ENCODE results near the gene AP3B2.
A peak's percentile ranks its signal among the peaks of the same experiment; 100 is the strongest.
"Not testable (repeated sequence)": the region's sequence is repeated elsewhere in the genome, so short reads cannot be mapped to it uniquely, and the experiment has no call there.

AP3B2 gene

DNA sequence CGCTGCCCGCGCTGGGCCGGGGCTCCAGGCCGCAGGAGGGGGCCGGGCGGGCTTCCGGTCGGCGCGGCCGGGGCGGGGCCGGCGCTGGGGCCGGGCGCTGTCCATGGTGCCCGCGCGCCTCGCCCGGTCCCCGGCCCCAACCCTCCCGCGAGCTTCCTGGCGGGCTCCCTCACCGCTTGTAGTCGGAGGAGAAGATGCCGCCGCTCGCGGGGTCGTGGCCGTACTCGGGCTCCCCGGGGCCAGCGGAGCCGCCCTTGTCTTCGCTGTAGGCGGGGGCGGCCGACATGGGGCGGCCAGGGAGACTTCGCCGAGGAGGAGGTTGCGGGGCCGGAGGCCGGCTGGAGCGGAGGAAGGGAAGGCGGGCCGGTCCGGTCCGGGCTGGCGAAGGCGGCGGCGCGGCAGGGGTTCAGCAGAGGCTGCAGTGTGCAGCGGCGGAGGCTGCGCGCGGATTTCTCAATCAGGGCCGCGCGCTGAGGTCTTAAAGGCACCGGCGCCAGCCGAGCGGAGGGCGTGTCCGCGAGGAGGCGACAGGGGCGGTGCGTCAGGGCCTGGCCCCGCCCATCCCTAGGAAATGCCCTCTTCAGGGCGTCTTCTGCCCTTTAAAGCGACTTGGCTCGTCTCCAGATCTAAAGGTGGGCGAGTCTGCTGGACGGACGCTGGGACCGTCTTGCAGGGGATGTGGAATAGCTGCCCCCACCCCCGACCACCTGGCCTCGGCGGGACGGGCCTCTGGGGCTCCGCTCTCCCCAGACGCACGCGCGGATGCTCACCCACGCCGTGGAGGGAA lies at the start of gene AP3B2:
AP3B2 (minus strand) TSS at position 455 of the 787 bp plus-strand sequence; CDS start at position 286, 169 bp downstream.
- peak; percentile 32 for DNase-seq (ENCODE audit: low read depth)

DNA sequence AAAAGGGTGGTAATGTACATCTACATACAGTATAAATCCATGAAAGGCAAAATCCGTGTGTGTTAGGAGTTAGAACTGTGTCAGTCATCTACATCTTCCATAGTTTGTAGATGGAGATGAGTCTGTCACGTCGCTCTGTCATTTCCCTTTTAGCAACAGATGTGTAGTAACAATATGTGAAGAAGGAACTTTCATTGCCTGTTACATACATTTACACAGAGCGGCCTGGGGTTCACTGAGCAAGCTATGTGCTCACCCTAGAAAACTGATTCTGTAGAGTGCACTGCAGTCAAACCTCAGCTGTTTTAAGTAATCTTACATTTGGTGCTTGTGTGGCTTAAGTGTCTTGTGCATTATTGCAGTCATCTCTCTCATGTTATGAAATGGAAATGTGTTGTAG lies 41.6 kb upstream of the AP3B2 start:
- DNase-seq (ENCODE audit: low read depth): no peak

DNA sequence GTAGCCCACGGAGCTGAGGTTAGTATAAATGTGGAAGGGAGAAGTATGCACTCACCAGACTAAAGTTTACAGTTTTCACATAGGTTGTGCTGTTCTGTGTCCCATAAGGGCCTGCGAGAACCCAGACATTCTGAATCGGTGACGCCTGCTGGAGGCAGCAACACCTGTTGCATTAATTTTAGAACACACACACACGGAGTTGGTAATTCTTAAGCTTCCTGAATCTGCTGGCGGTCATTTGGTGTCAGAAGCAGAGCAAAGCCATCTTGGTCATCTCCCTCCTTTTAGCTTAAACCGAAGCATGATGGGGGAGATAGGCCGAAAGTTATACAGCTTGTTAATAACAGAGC lies 41.1 kb upstream of the AP3B2 start:
- no peak for DNase-seq (ENCODE audit: low read depth)

DNA sequence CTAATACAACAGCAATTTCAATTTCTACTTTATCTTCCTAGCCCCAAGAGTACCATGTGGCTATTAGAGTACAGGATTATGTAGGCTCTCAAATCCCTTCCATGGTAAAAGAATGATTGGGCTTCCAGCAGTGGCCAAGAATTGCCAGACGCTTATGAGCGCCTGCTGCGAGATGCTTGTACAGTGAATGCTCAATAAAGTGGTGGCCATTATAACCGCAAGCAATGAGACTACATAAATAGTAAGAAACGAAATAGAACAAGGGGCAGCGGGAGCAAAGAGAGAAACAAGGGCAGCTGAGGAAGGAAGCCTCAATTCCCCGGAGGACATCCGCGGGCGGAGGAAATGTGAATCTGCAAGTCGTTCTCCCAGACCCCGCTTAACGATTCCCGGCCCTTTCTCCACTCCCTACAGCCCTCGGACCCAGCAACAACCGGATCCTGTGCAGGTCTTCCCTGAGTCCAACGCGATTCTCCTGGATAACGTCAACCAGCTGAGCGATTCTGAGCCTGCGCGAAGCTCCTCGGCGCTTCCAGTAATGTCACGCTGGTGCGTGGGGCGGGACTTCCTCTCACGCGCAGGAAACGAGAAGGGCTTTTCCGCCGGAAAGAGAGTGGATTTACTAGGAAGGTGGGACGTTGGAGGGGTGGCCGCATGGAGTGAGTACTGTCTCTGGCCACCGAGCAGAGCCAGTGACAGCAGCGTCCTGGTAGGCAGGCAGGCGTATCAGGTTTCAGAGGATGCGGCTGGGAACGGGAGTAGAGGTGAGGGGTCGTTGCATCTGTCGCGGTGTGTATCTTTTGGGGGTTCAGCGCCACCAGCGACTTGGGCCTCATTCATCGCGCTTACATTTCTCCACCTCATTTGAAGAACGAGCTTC lies 40.5 kb upstream of the AP3B2 start:
- DNase-seq (ENCODE audit: low read depth): peak; percentile 72

DNA sequence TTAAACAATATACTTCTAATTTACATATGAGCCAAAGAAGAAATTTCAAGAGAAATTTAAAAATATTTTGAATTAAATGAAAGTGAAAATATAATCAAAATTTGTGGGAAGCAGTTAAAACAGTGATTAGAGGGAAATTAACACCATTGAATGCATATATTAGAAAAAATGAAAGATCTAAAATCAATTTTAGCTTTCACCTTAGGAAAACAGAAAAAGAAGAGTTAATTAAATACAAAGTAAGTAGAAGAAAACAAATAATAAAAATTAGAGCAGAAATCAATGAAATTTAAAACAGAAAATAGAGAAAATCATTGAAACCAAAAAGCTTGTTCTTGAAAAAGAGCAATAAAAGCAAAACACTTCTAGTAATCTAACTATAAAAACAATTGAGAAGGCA lies 38.6 kb upstream of the AP3B2 start:
- DNase-seq (ENCODE audit: low read depth): no peak

- no peak for DNase-seq (ENCODE audit: low read depth)
Measured at GRCh38 chr15:82743810-82744209, 34.1 kb upstream of the AP3B2 start.

DNA sequence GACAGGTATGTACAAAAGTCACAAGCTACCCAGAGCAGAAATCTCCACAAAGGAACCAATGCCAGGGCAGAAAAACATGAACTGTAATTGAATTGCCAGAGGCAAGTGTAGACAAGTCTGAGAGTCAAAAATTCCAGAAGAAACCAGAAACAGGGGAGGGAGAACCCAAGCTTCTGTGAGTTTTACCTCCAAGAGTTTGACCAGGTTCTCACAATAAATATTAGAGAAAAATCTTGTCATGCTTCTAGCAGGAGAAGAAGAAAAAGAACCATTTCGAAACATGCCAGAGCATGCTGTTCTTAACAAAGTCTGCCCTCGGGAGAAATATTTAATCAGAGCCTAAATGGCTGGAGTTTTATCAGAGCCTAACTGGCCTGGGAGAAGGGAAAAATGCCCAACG lies 32.5 kb upstream of the AP3B2 start:
- no peak for DNase-seq (ENCODE audit: low read depth)

DNA sequence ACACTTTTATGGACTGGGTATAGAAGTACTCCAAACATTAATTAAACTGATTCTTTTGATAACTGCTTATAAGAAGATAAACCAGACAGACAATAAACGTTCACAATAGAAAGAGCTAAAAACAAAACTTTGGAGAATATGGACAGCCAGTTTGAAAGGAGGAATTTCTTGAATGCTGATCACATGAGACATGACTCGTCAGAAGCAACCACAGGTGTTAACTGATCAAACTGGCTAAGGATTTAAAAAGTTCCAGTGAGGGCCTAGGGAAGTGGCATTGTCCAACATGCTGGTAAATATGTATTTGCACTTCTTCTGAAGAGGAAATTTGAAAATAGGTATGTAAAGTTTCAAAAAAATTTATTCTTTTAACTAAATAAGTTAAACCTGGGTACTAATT lies 29.4 kb upstream of the AP3B2 start:
- DNase-seq (ENCODE audit: low read depth): no peak

DNA sequence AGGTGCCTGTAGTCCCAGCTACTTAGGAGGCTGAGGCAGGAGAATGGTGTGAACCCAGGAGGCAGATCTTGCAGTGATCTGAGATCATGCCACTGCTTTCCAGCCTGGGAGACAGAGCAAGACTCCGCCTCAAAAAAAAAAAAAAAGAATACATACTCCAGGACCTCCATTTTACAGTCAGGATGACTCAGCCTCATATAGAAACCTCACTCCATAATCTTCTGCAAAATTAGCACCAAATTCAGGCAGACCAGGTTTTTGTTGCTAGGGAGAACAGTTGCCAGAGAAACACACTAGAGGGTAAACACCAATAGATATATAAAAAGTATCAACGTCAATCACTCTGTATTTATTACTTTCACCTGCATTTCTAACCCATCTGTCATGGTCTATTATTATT lies 28.3 kb upstream of the AP3B2 start:
- no peak for DNase-seq (ENCODE audit: low read depth)

DNA sequence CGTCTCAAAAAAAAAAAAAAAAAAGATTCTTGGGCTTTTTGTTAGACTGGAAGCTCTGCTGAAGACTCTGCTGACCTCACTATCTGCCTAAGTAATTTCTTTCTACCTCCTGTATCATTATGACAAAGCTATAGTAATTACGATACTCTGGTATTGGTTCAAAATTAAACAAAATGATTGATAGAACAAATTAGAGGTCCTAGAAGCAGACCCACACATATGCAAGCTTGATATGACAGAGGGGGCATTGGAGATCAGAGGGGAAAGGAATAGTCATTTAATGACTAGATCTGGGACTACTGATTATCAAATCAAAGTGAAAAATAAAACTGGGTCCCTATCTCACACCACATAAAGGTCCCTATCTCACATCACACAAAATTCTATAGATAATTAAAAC lies 21.9 kb upstream of the AP3B2 start:
- no peak for DNase-seq (ENCODE audit: low read depth)

DNA sequence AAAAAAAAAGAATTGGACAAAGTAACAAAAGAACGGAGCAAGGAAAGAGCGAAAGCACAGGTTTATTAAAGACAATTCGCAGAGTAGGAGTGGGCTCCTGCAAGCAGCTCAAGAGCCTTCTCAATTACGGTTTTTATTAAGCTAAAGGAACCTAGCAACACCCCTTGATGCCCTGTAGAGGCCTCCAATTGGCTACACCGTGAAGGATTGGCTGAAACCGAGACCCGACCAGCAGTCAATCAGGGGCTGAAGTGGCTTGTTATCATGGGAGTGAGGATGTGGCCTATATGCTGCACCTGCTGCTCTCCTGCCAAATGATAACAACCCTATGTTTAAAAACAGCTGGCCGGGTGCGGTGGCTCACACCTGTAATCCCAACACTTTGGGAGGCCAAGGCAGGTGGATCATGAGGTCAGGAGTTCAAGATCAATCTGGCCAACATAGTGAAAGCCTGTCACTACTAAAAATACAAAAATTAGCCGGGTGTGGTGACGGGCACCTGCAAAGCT lies 20.4 kb upstream of the AP3B2 start:
- DNase-seq (ENCODE audit: low read depth): no peak

- DNase-seq (ENCODE audit: low read depth): no peak
Measured at GRCh38 chr15:82726816-82727215, 17.1 kb upstream of the AP3B2 start.

GRCh38 chr15:82715003-82715402 lies 5.3 kb upstream of the AP3B2 start:
- DNase-seq (ENCODE audit: low read depth): no peak

DNA sequence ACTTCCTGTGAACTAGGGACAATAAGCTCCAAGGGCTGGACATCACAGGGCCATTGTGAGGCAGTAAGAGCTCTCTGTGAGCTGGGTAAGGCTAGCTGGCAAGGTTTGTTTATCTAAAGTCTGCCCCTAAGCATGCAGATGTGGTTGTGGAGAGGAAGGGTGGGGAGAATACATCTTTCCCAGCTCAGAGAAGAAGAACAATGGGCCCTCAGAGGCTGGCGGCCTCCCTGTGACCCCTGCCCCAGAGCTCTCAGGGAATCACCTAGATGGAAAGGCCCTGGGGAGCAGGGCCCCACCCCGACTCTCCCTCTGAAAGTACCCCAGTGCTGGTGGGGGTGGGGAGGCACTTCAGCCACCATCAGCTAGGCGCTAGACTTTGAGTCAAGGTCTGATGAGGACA lies 4.3 kb upstream of the AP3B2 start:
- DNase-seq (ENCODE audit: low read depth): no peak

DNA sequence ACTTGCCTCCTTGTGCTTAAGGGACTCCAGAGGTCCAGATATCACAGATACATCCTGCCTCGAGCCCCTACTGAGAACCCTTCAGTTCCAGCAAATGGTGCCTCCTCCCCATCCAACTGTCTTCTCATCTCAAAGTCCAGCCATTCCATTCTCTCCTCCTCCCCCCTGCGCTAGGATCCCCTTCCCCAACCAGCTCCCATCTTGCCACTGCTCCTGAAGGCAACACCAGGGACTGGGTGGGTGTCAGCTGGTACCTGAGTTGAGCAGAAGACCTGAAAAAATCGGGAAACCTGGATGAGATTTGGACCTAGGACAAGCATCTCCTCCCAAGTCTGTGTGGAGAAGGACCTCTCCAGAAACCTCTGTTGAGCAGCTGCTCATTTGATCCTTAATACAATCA lies 2.4 kb upstream of the AP3B2 start:
- DNase-seq (ENCODE audit: low read depth): no peak

GRCh38 chr15:82710926-82711490 lies 1.3 kb upstream of the AP3B2 start:
- no peak for DNase-seq (ENCODE audit: low read depth)

DNA sequence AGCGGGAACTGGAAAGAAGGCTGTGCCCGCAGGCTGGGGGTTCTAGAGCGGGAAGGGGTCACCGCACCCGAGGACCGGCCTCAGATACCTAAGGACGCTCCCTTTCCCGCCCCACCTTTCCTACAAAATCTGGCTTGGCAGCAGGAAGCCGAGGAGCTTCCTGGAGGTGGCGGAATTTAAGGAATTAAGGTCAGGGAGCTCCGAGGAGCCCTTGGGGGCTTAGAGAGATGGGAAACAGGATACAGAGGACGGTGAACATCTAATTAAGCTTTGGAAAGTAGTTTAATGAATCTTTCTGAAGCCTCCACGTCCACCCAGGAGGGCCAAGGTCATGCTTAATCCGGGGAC lies 507 bp upstream of the AP3B2 start:
- no peak for DNase-seq (ENCODE audit: low read depth)

DNA sequence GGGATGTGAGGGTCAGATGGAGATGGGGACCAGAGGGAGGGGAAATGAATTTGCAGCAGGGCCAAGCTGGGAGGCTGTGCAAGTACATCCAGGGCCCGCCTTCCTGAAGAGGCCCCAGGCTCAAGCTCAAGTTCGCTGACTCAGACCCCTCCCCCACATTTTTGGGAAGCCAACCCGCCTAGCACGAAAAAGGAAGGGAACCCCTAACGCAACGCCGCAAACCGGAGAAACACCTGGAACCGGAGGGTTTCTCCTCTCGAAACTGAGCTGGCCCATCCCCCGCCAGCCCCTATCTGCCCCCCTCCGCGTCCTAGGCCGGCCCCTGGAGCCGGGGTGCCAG lies 624 bp downstream of the AP3B2 start:
- DNase-seq (ENCODE audit: low read depth): no peak

GRCh38 chr15:82705856-82706255 lies 3.8 kb downstream of the AP3B2 start:
- not testable (repeated sequence) for DNase-seq (ENCODE audit: low read depth)

GRCh38 chr15:82699726-82700125 lies 9.9 kb downstream of the AP3B2 start:
- no peak for DNase-seq (ENCODE audit: low read depth)

DNA sequence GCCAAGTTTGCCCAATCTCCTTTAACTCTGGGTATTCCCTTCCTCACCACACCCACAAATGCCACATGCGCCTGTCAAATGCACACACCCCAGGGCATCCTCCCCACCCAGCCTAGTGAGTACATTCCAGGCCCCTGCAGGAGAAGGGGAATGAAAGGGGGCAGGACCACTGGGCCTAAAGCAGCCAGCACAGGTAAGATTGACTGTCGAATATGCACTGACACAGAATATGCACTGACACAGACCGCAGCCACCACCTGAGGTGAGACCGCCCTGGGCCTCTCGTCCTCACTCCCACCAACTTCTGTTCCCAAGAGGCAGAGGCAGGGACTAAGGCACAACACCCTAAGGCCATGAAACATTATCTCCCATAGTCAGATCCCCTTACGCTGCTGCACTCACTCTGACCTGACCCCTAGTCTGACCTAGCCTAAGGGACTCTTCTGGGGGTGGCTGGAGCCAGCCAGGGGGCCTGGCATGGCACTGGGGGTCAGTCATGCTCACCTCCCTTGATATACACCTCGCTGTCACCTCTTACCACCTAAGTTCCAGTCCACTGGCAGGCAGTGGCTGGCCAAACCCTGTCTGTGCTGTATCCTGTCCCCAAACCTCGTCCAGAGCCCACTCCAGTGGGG lies 10.8 kb downstream of the AP3B2 start:
- DNase-seq (ENCODE audit: low read depth): no peak

DNA sequence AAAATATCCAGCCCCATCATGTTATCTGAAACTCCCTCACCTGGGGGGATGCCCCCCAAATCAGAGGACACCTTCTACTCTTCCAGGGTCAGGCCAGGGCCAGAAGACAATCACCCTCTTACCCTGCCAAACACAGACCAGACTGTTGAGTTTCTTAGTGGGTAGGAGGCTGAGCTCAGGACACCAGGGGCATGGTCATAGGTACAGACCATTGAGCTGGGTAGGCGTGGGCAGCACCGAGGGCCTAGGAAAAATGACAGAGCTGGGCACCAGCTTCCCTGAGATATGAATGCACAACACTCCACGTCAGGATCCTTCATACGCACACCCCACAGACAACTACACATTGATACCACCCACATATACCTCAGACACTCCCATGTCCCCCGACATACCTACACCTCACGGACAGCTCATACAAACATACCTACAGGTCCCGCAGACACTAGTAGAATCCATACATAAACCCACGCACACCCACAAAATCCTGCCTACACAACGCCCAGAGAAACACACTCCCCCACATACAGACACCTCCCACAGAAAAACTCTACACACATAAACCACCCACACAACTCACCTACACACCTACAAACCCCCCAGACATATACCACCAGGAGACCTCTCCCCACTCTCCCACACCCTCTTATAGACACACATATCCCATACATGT lies 11.8 kb downstream of the AP3B2 start:
- DNase-seq (ENCODE audit: low read depth): no peak
